ENCODE results near the gene ZNF619.

ZNF619 gene

GRCh38 chr3:40534283-40534682 is 57.4 kb downstream of the ZNF619 start:
- TF ChIP-seq GATA2 (IDR thresholded peaks at IDR 0.05; ENCODE audit: low read depth, low read length) (no peak), GATA3 (IDR thresholded peaks at IDR 0.05; ENCODE audit: low read depth, low read length) (no peak)

Data from SH-SY5Y (cell line).